NB4 (cell line): ENCODE results near the gene PIEZO2.

Experiments
- CTCF ChIP-seq: IDR thresholded peaks from one replicate; pipeline ENCODE4 v1.5.1; 2012; ENCODE audit warnings: low read depth, low read length
- MYC ChIP-seq: IDR thresholded peaks from 2 replicates; pipeline ENCODE4 v1.6.1; 2011; ENCODE audit warnings: low read depth, low read length
- POLR2A ChIP-seq: IDR thresholded peaks from 2 replicates; pipeline ENCODE4 v1.6.1; 2011; ENCODE audit warnings: mild to moderate bottlenecking; ENCODE audit not compliant: insufficient read length; ENCODE audit errors: extremely low read depth

- no peak for TF ChIP-seq CTCF
- TF ChIP-seq POLR2A, result no peak
- TF ChIP-seq MYC, result no peak
Measured at GRCh38 chr18:10919851-10920250, 229.5 kb downstream of the PIEZO2 start.
